A549 treated with CORT108297 at 1 μM for 4 hours (cell line): Measurements from ENCODE around the gene PAN3. TPM values are rescaled to one million over a fixed set of nuclear protein-coding genes. Genes with fewer than 3 reads are reported as not detected.

ENCODE experiments used
- total RNA-seq: library from RNA; stranded (reverse); fragments of 200-300 nt; extraction: Qiagen RNA extraction; gene quantifications from 5 replicates; pipeline ENCODE4 v1.2.3, GENCODE V29; 2022

Gene PAN3, protein sequence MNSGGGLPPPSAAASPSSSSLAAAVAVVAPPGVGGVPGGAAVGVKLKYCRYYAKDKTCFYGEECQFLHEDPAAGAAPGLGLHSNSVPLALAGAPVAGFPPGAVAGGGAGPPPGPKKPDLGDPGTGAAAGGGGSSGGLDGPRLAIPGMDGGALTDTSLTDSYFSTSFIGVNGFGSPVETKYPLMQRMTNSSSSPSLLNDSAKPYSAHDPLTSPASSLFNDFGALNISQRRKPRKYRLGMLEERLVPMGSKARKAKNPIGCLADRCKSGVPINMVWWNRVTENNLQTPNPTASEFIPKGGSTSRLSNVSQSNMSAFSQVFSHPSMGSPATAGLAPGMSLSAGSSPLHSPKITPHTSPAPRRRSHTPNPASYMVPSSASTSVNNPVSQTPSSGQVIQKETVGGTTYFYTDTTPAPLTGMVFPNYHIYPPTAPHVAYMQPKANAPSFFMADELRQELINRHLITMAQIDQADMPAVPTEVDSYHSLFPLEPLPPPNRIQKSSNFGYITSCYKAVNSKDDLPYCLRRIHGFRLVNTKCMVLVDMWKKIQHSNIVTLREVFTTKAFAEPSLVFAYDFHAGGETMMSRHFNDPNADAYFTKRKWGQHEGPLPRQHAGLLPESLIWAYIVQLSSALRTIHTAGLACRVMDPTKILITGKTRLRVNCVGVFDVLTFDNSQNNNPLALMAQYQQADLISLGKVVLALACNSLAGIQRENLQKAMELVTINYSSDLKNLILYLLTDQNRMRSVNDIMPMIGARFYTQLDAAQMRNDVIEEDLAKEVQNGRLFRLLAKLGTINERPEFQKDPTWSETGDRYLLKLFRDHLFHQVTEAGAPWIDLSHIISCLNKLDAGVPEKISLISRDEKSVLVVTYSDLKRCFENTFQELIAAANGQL
- total RNA-seq = 6.7 to 8.8 TPM (median 8.1 TPM) in 5 replicates

DNA sequence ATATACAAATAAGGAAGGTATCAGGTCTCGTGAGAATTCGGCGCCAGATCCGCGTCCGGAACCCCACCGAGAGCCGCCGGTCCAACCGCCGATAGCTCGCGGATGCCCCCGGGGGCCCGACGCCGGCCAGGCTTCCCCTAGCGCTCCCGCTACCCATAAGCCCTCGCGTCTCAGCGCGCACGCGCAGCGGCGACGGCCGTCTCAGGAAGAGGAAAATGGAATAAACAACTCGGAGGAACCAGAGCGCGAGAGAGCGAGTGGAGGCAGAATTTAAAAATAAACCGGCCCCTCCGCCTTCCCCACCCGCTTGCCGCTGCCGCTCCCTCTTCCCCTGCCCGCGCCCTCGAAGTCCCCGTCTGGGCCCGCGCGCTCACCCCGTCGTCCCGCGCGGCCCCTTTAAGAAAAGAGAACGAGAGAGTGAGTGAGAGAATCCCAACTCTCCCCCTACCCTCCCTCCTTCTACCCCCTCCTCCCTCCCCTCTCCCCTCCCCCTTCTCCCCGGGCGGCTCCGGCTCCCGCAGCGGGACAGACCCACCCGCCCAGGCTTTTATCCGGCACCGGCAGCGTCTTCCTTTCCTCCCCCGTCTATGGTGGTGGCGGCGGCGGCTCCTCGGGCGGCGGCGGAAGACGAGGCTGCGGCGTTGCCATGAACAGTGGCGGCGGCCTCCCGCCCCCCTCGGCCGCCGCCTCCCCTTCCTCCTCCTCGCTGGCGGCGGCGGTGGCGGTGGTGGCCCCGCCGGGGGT is at the start of gene PAN3:
Gene PAN3 (plus strand): TSS at position 534 of the 744 bp plus-strand sequence. CDS start 113 bp downstream, at position 647.

DNA sequence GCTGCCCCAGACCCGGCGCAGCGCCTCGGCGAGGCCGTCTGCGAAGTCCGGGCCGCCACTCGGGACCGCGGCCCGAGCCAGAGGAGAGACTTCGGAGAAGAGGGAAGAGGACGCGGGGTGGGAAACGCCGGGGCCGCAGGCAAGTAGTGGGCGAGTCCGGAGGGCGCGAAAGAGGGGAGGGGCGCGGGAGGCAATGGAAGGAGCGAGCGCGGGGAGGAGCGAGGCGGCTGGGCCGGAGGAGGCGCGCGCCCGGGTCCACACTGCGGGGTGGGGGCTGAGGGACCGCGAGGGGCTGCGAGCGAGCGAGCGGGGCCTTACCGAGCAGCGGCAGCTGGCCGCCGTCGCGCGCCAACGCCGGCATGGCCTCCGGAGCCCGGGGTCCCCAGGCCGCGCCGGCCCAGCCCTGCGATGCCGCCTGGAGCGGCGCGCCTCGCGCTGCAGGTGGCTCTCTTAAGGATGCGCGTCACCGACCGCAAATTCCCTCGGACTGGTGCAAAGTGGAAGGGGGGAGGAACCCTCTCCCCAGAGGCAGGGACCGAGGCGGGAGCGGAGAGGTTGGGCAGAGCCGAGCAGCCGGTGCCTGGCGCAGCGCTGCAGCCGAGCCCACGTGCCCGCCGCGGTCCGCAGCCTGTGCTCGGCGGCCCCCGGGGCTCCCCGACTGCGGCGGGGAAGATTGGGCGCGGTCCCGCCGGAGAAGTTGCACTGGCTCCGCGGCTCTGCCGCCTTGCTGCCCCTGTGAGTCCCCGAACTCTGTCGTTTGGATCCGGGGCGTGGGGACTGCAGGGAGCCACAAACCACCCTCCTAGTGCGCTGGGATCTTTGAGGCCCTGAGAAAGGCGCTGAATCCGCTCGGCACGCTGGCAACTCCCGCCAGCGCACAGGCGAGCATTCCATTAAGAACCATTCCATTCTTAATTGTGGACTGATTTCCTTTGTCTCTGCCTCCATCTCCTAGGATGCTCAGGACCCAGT is 37.9 kb upstream of the PAN3 start, which contains the start of gene FLT3:
Gene FLT3 (minus strand): TSS at position 427 of the 972 bp plus-strand sequence. CDS start 66 bp downstream, at position 361.

Other genes with a start within 250 kb of the PAN3 start
- 0.04 to 0.09 TPM (median 0.06 TPM) in 4 of 5 replicates, not detected in the other for gene PDX1, start 218.5 kb upstream of the PAN3 start, total RNA-seq
- 0.70 to 1.4 TPM (median 1.1 TPM) in 5 replicates for gene CDX2, start 169.2 kb upstream of the PAN3 start, total RNA-seq
- gene URAD, start 149.9 kb upstream of the PAN3 start, total RNA-seq = not detected in 5 replicates
- gene FLT3, start 38.0 kb upstream of the PAN3 start, total RNA-seq = 0.03 TPM in 1 of 5 replicates, not detected in the others